ENCODE measurements around the gene NAP1L1.

- TF ChIP-seq CTCF (IDR thresholded peaks at IDR 0.05) (no peak), EZH2 (IDR thresholded peaks at IDR 0.05) (no peak), EZH2phosphoT487 (IDR thresholded peaks at IDR 0.05) (no peak)
Observed at GRCh38 chr12:76035045-76035444, 49.4 kb downstream of the NAP1L1 start.
